Measurements from ENCODE around the gene DGKI. TPM values are rescaled to one million over a fixed set of nuclear protein-coding genes. Genes with fewer than 3 reads are reported as not detected.

The DGKI gene
- total and polyA plus RNA-seq, 2 of the 13 experiments (the other 11 are each of a cell fraction or from before 2014, with no cell fraction given), result 0.09 to 0.17 TPM

DNA sequence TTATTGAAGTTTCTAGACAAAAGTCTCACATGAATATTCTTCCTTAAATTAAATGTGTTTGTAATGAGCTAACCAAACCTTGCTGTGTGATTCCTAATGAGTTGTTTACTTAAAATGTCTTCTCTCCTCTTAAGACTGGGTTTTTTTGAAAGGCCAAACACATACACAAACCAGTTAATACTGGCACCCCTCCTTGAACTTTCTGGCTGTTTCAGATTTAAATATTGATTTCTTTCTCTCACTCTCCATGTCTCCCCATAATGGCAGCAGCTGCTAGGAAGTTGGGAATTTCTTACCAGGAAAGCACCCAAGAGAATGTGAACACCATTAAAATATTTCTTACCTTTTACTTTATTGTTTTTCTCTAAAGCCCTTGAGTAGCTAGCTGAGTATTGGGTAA lies 491.8 kb downstream of the DGKI start:
- no peak overlapping the region for H3K27ac ChIP-seq (ENCODE audit: extremely low read length, insufficient read depth, low read length)
- no peak for FAIRE-seq
- intact Hi-C loops (cut with micrococcal nuclease; ENCODE audit: unreplicated experiment) (no loop called here), in situ Hi-C loops (cut with HindIII; ENCODE audit: extremely low pct_ligation_motif_present, low pct_unique_long_range_greater_than_20kb) (no loop called here)
- H3K4me1 ChIP-seq (ENCODE audit: insufficient read depth, low read length), result no peaks in the 10 kb centered on the region
- H2AFZ ChIP-seq (ENCODE audit: low read length), result no peak overlapping the region
- no peaks in the 10 kb centered on the region for H4K20me1 ChIP-seq (ENCODE audit: insufficient read depth, low read length)
- TF ChIP-seq, protein P1, sequence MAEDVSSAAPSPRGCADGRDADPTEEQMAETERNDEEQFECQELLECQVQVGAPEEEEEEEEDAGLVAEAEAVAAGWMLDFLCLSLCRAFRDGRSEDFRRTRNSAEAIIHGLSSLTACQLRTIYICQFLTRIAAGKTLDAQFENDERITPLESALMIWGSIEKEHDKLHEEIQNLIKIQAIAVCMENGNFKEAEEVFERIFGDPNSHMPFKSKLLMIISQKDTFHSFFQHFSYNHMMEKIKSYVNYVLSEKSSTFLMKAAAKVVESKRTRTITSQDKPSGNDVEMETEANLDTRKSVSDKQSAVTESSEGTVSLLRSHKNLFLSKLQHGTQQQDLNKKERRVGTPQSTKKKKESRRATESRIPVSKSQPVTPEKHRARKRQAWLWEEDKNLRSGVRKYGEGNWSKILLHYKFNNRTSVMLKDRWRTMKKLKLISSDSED (CRISPR knock-in tag; IDR thresholded peaks at IDR 0.05), result no peak
- TF ChIP-seq FOXO1 (CRISPR knock-in tag; IDR thresholded peaks at IDR 0.05), result no peak
- TF ChIP-seq RXRA (CRISPR knock-in tag; IDR thresholded peaks at IDR 0.05), result no peak
- no peak for TF ChIP-seq PITX1 (CRISPR knock-in tag; IDR thresholded peaks at IDR 0.05)
- TF ChIP-seq RFXANK (CRISPR knock-in tag; IDR thresholded peaks at IDR 0.05), result no peak
- TF ChIP-seq THYN1 (CRISPR knock-in tag; IDR thresholded peaks at IDR 0.05; ENCODE audit: borderline replicate concordance, low read depth), result no peak
- TF ChIP-seq NFKBIZ (CRISPR knock-in tag; IDR thresholded peaks at IDR 0.05), result no peak
- no peak for TF ChIP-seq SMC3 (IDR thresholded peaks at IDR 0.05; ENCODE audit: low read length)
- TF ChIP-seq, protein P2, sequence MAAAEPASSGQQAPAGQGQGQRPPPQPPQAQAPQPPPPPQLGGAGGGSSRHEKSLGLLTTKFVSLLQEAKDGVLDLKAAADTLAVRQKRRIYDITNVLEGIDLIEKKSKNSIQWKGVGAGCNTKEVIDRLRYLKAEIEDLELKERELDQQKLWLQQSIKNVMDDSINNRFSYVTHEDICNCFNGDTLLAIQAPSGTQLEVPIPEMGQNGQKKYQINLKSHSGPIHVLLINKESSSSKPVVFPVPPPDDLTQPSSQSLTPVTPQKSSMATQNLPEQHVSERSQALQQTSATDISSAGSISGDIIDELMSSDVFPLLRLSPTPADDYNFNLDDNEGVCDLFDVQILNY (CRISPR knock-in tag; conservative IDR thresholded peaks at IDR 0.05), result no peak
- no TSS peak for BruUV-seq (replicated peaks)
- no peak overlapping the region for H3K9ac ChIP-seq (ENCODE audit: insufficient read depth, low read depth, low read length)
- H3K4me2 ChIP-seq (ENCODE audit: low read depth, low read length), result no peak overlapping the region
- H3K27me3 ChIP-seq (ENCODE audit: control insufficient read depth in 1 of 2, insufficient read depth in 2 of 2, low read length in 2 of 2), result no peaks in the 10 kb centered on the region
- CTCF ChIA-PET (ENCODE audit: low intra/inter-chr PET ratio, low total read pairs), result no interaction called here
- H3K36me3 ChIP-seq (replicated peaks in 1 of 2; ENCODE audit: control insufficient read depth in 1 of 2, insufficient read depth in 2 of 2, low read length in 2 of 2), result no peaks in the 10 kb centered on the region
- POLR2A ChIA-PET, result no interaction called here
- H3K4me3 ChIP-seq (replicated peaks in 1 of 3; ENCODE audit: insufficient read depth in 1 of 3, low read depth in 2 of 3, low read length in 3 of 3), result no peak overlapping the region
- ATAC-seq, result no peak
- H3K79me2 ChIP-seq (ENCODE audit: insufficient read depth, low read length), result no peaks in the 10 kb centered on the region
- H3K9me3 ChIP-seq (ENCODE audit: low read length), result peaks cover 21% of the 10 kb centered on the region
- DNase-seq (ENCODE audit: low spot score), result no peak
